Thyroid gland (tissue), 4 donors: ENCODE data around the gene PRKCZ. TPM values are rescaled to one million over a fixed set of nuclear protein-coding genes. Genes with fewer than 3 reads are reported as not detected.

Source experiments
- DNase-seq, 2 donors: peaks; one replicate each; pipeline ENCODE4 v3.0.0-alpha.2; 2019
- H3K27ac ChIP-seq, 3 donors: fragments of 200-600 bp; sonication (generic); 1 replicate in 2 of 3; 2 replicates in 1 of 3; pipeline ENCODE4 v1.5.1; 2016 to 2019; ENCODE audit warnings: mild to moderate bottlenecking in 1 of 3, moderate library complexity in 1 of 3
- H3K27me3 ChIP-seq: fragments of 200-600 bp; sonication (generic); one replicate; pipeline ENCODE4 v1.5.1; 2019
- H3K36me3 ChIP-seq, 2 donors: fragments of 200-600 bp; sonication (generic); one replicate each; pipeline ENCODE4 v1.5.1; 2016 to 2019
- H3K4me1 ChIP-seq, 2 donors: fragments of 200-600 bp; sonication (generic); one replicate each; pipeline ENCODE4 v1.5.1; 2017 to 2019
- H3K4me3 ChIP-seq, 3 donors: fragments of 200-600 bp; sonication (generic); replicated peaks in 1 of 3; 1 replicate in 2 of 3; 2 replicates in 1 of 3; pipeline ENCODE4 v1.5.1; 2016; ENCODE audit warnings: mild to moderate bottlenecking in 1 of 3
- H3K9me3 ChIP-seq: fragments of 200-600 bp; sonication (generic); one replicate; pipeline ENCODE4 v1.5.1; 2017
- CTCF ChIP-seq, 6 experiments: fragments of 200-600 bp in 3 of 6; fragments of 450-650 bp in 3 of 6; sonication (generic) in 3 of 6; IDR thresholded peaks; one replicate each; pipeline ENCODE4 v1.5.1; 2016 to 2019; ENCODE audit warnings: antibody characterized with exemption in 6 of 6, mild to moderate bottlenecking in 2 of 6, inconsistent platforms in 1 of 6, moderate library complexity in 1 of 6
- POLR2A ChIP-seq, 2 donors: fragments of 450-650 bp; IDR thresholded peaks; one replicate each; pipeline ENCODE4 v1.6.1; 2017; ENCODE audit warnings: antibody characterized with exemption in 2 of 2, mild to moderate bottlenecking in 2 of 2, moderate library complexity in 1 of 2
- WGBS, 2 donors: methylation state at CpG; one replicate each; pipeline ENCODE4 v1.1.5; 2017; 5-methylcytosine and 5-hydroxymethylcytosine counted together
- intact Hi-C: fragments of 100-400 bp; cut with DNase I; formaldehyde crosslinking; loops from one replicate; pipeline ENCODE4 v1.15.1; 2023
- total RNA-seq, 4 donors: library from RNA; depleted of rRNA; stranded (reverse); fragments of >200 nt; gene quantifications; one replicate each; pipeline ENCODE4 v1.2.3, GENCODE V29; 2016

PRKCZ gene
- total RNA-seq, 4 donors from 2014 or later, result 33.6 to 53.0 (median 44.3) TPM

- Histone ChIP-seq H3K27me3 (no peaks in the 10 kb centered on the region), H3K9me3 (no peaks in the 10 kb centered on the region), H3K4me1 (no peaks in the 10 kb centered on the region), H3K36me3 (peaks cover 7 to 12% of the 10 kb centered on the region in 2 donors), H3K27ac (no peak overlapping the region), H3K4me3 (no peak overlapping the region)
- no peak for TF ChIP-seq POLR2A (IDR thresholded peaks at IDR 0.05)
- TF ChIP-seq CTCF (IDR thresholded peaks at IDR 0.05), result no peak
- 96% methylated on average over 13 of the region's 13 CpGs for WGBS, 2 donors
- intact Hi-C loops, result no loop called here
- DNase-seq, result no peak
Observed at GRCh38 chr1:2168090-2168489, 117.9 kb downstream of the PRKCZ start.

- no peak for TF ChIP-seq CTCF (IDR thresholded peaks at IDR 0.05)
- TF ChIP-seq POLR2A (IDR thresholded peaks at IDR 0.05), result no peak
- Histone ChIP-seq H3K9me3 (no peaks in the 10 kb centered on the region), H3K36me3 (peaks cover 7 to 12% of the 10 kb centered on the region in 2 donors), H3K27me3 (no peaks in the 10 kb centered on the region), H3K4me1 (no peaks in the 10 kb centered on the region), H3K27ac (no peak overlapping the region), H3K4me3 (no peak overlapping the region)
- 91 to 93% methylated on average over 12 of the region's 12 CpGs for WGBS, 2 donors
- no peak for DNase-seq
- intact Hi-C loops, result no loop called here
Observed at GRCh38 chr1:2168535-2168934, 118.3 kb downstream of the PRKCZ start.

- Histone ChIP-seq H3K4me1 (no peaks in the 10 kb centered on the region), H3K36me3 (peaks cover 7 to 12% of the 10 kb centered on the region in 2 donors), H3K27me3 (no peaks in the 10 kb centered on the region), H3K9me3 (no peaks in the 10 kb centered on the region), H3K27ac (no peak overlapping the region), H3K4me3 (no peak overlapping the region)
- intact Hi-C loops, result no loop called here
- 97% methylated on average over 39 to 42 of the region's 43 CpGs for WGBS, 2 donors
- no peak for DNase-seq
- no peak for TF ChIP-seq POLR2A (IDR thresholded peaks at IDR 0.05)
- TF ChIP-seq CTCF (IDR thresholded peaks at IDR 0.05), result no peak
Observed at GRCh38 chr1:2169200-2169836, 119.1 kb downstream of the PRKCZ start.

- intact Hi-C loops, result loop anchor here (10.0 kb wide), 1 partner anchor 115 kb away; the partner anchor contains the start of gene PRKCZ
Observed at GRCh38 chr1:2170211-2170610, 120.0 kb downstream of the PRKCZ start.

More at GRCh38 chr1:2170211-2170610, 120.0 kb downstream of the PRKCZ start:
- WGBS, 2 donors, result 77 to 85% methylated on average over 11 of the region's 11 CpGs
- H3K4me3 ChIP-seq, result no peak overlapping the region
- no peak for TF ChIP-seq POLR2A (IDR thresholded peaks at IDR 0.05)
- no peak for TF ChIP-seq CTCF (IDR thresholded peaks at IDR 0.05)
- no peak for DNase-seq
- H3K36me3 ChIP-seq, result peaks cover 7 to 12% of the 10 kb centered on the region in 2 donors
- no peak overlapping the region for H3K27ac ChIP-seq
- no peaks in the 10 kb centered on the region for H3K27me3 ChIP-seq
- H3K9me3 ChIP-seq, result no peaks in the 10 kb centered on the region
- H3K4me1 ChIP-seq, result no peaks in the 10 kb centered on the region
